Aorta (tissue), 5 donors: Measurements from ENCODE around the gene ASPHD1. TPM values are rescaled to one million over a fixed set of nuclear protein-coding genes. Genes with fewer than 3 reads are reported as not detected.
"Not testable (repeated sequence)": the region's sequence is repeated elsewhere in the genome, so short reads cannot be mapped to it uniquely, and the experiment has no call there.

Experiments used
- ATAC-seq: fragments of 200-7000 bp; cut with Tn5 transposase; one replicate; pipeline ENCODE4 v1.9.1; 2022; ENCODE audit warnings: moderate library complexity; ENCODE audit not compliant: low FRiP score
- DNase-seq, 2 donors: peaks; one replicate each; pipeline ENCODE4 v3.0.0-alpha.2; 2020
- H3K27ac ChIP-seq, 2 donors: one replicate each; pipeline ENCODE4 v1.5.1; 2013; ENCODE audit warnings: low read length in 2 of 2, mild to moderate bottlenecking in 2 of 2, moderate library complexity in 2 of 2, control low read depth in 1 of 2, inconsistent platforms in 1 of 2, low read depth in 1 of 2
- H3K27me3 ChIP-seq, 2 donors: one replicate each; pipeline ENCODE4 v1.6.1; 2013; ENCODE audit warnings: control low read depth in 1 of 2, low read length in 1 of 2, mild to moderate bottlenecking in 1 of 2, moderate library complexity in 1 of 2; ENCODE audit not compliant: insufficient read depth in 2 of 2, control insufficient read depth in 1 of 2
- H3K36me3 ChIP-seq, 2 donors: one replicate each; pipeline ENCODE4 v1.6.1; 2013; ENCODE audit warnings: control low read depth in 1 of 2, low read length in 1 of 2, mild to moderate bottlenecking in 1 of 2; ENCODE audit not compliant: insufficient read depth in 2 of 2, control insufficient read depth in 1 of 2
- H3K4me1 ChIP-seq, 2 donors: one replicate each; pipeline ENCODE4 v1.6.1; 2013; ENCODE audit warnings: low read length in 2 of 2, control low read depth in 1 of 2, mild to moderate bottlenecking in 1 of 2, moderate library complexity in 1 of 2; ENCODE audit not compliant: insufficient read depth in 2 of 2, control insufficient read depth in 1 of 2
- H3K4me3 ChIP-seq, 2 donors: one replicate each; pipeline ENCODE4 v1.5.1; 2013; ENCODE audit warnings: low read length in 2 of 2, control low read depth in 1 of 2, mild to moderate bottlenecking in 1 of 2
- H3K9me3 ChIP-seq: one replicate; pipeline ENCODE4 v1.6.1; 2013; ENCODE audit warnings: mild to moderate bottlenecking, low read length; ENCODE audit not compliant: control insufficient read depth
- WGBS, 2 donors: extraction: QIAGEN DNeasy Blood & Tissue Kit; methylation state at CpG; one replicate each; pipeline ENCODE4 v1.1.7; 2013; 5-methylcytosine and 5-hydroxymethylcytosine counted together
- intact Hi-C, 2 donors: fragments of 100-400 bp; cut with DNase I; formaldehyde crosslinking; loops; one replicate each; pipeline versions ENCODE4 v1.14.2 to v1.15.0; 2022
- polyA plus RNA-seq, 2 donors: library from polyadenylated mRNA; stranded (reverse); fragments of 200-250 nt; gene quantifications; one replicate each; pipeline ENCODE4 v1.2.3, GENCODE V29; 2013
- total RNA-seq, 2 donors: library from RNA; stranded (reverse); fragmentation: NEBNext Ultra II Directional; extraction: Animal tissue kit (Norgen Biotek cat#: 25700); gene quantifications; one replicate each; pipeline ENCODE4 v1.2.1, GENCODE V29; 2021
- donor health status: healthy with polysubstance abuse.
- donor health status: Bipolar disorder and iron deficiency.
- donor health status: DM: no; HTN: no; CAD: no.
- donor health status: DM: no; HTN: no; CAD: no.
- donor health status: DM: yes; HTN: yes; CAD: no.

The ASPHD1 gene
- total and polyA plus RNA-seq, 4 donors, result 0.39 to 0.48 (median 0.46) TPM; not detected in 1

DNA sequence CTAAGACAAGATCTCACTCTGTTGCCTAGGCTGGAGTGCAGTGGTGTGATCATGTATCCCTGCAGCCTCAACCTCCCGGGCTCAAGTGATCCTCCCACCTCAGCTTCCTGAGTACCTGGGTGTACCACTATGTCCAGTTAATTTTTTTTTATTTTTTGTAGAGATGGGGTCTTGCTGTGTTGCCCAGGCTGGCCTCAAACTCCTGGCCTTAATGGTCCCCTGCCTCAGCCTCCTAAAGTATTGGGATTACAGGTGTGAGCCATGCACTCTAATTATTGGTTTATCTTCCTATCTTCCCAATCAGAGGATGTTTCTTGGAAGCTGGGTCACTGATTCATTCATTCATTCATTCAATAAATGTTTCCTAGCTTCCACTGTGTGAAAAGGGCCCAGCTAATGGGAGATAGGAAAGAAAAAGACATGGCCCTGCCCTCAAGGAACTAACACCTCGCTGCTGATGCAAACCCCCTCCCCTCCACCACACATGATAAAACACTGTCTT, 8.5 kb downstream of the ASPHD1 start:
- Histone ChIP-seq H3K36me3 (no peaks in the 10 kb centered on the region), H3K27ac (no peak overlapping the region), H3K4me1 (no peaks in the 10 kb centered on the region), H3K9me3 (no peaks in the 10 kb centered on the region), H3K4me3 (no peak overlapping the region), H3K27me3 (no peaks in the 10 kb centered on the region)
- intact Hi-C loops, result no loop called here
- WGBS, 2 donors, result 85 to 92% methylated on average over 2 of the region's 2 CpGs
- ATAC-seq, result no peak
- peak in 1 of 2 donors; percentile 9 for DNase-seq

DNA sequence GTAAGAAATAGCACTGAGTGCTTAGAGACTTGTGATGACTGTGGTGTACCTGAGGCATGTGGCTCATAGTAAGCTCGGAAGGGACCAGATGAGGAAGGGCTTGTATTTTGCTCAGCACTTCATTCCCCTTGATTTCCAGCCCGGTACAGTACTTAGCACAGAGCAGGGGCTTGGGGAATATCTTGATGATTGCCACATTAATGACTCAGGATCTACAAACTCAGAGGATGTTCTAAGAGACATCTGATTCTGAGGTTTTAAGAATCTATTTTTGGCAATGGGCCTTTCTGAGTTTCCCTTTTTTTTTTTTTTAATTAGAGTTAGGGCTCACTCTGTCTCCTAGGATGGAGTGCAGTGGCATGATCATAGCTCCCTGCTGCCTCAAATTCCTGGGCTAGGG, 9.1 kb downstream of the ASPHD1 start:
- peak in 1 of 2 donors; percentile 2 for DNase-seq
- H3K4me1 ChIP-seq, result no peaks in the 10 kb centered on the region
- H3K9me3 ChIP-seq, result no peaks in the 10 kb centered on the region
- H3K4me3 ChIP-seq, result no peak overlapping the region
- no peak overlapping the region for H3K27ac ChIP-seq
- intact Hi-C loops, result no loop called here
- ATAC-seq, result no peak
- WGBS, 2 donors, result 80 to 82% methylated on average over 2 of the region's 2 CpGs
- no peaks in the 10 kb centered on the region for H3K27me3 ChIP-seq
- no peaks in the 10 kb centered on the region for H3K36me3 ChIP-seq

DNA sequence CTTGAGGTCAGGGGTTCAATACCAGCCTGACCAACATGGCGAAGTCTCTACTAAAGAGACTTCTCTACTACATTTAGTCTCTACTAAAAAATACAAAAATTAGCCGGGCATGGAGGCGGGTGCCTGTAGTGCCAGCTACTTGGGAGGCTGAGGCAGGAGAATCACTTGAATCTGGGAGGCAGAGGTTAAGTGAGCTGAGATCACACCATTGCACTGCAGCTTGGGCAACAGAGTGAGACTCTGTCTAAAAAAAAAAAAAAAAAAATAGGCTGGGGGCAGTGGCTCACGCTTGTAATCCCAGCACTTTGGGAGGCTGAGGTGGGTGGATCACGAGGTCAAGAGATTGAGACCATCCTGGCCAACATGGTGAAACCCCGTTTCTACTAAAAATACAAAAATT, 9.6 kb downstream of the ASPHD1 start:
- DNase-seq, H3K4me3 ChIP-seq, H3K9me3 ChIP-seq, ATAC-seq, H3K27me3 ChIP-seq, H3K27ac ChIP-seq, H3K4me1 ChIP-seq, intact Hi-C loops, H3K36me3 ChIP-seq: not testable (repeated sequence)
- WGBS, 2 donors, result 80 to 96% methylated on average over 6 of the region's 6 CpGs

DNA sequence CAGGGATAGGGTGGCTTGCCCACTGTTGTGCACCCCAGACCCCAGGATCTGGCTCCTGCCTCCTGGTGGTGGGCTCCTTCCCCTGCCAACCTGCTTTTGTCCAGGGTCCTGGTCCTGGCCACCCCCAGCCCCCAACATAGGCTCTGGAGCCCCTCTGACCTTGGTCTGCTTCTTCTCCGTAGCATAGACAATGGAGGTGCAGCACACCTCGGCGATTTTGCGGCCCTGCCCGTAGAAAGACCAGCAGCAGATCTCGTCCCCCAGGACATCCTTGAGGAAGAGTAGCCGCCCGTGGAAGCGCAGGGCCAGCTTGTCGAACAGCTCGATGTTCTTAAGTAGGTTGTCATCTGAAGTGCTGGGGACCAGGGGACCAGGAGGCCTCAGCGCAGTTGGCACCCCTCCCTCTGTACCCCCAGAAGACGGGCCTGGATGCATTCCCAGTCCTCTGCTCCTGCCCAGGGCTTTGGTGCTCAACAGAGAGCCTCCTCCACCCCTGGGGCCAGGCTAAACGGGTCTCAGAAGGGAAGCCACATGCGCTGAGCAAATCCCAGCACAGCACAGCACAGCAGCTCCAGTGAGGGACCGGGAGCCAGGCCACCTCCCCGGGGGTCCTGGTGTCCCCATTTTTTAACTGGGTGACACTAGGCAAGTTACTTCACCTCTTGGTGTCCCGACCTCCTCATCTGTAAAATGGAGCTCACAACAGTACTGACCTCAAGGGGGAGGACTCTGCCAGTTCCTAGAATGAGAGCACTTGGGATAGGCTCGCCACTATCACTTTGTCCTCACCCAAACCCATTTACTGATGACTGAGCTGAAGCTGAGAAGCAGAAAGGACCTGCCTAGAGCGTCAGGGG, 10.8 kb downstream of the ASPHD1 start:
- ATAC-seq (no peak), DNase-seq (peak in 1 of 2 donors; percentile 68)
- intact Hi-C loops, result no loop called here
- H3K4me1 ChIP-seq, result no peaks in the 10 kb centered on the region
- no peaks in the 10 kb centered on the region for H3K27me3 ChIP-seq
- H3K4me3 ChIP-seq, result no peak overlapping the region
- WGBS, 2 donors, result 87 to 88% methylated on average over 20 of the region's 20 CpGs
- H3K9me3 ChIP-seq, result no peaks in the 10 kb centered on the region
- no peak overlapping the region for H3K27ac ChIP-seq
- no peaks in the 10 kb centered on the region for H3K36me3 ChIP-seq

DNA sequence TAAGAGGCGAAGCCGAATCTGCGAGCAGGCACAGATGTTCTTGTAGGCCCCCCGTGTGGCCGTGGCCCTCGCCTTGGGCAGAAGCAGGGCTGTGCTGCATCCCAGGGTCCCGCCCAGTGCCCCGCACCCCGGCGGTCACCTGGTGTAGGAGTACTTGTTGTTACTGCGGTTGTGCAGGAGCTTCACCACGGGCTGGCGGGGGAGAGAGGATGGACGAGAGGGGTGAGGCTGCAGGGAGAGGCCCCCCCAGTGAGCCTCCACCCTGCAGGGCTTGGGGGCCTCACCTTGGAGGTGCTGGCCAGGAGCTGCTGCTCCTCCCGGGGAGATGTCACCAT, 11.4 kb downstream of the ASPHD1 start:
- no peak overlapping the region for H3K27ac ChIP-seq
- ATAC-seq, result no peak

DNA sequence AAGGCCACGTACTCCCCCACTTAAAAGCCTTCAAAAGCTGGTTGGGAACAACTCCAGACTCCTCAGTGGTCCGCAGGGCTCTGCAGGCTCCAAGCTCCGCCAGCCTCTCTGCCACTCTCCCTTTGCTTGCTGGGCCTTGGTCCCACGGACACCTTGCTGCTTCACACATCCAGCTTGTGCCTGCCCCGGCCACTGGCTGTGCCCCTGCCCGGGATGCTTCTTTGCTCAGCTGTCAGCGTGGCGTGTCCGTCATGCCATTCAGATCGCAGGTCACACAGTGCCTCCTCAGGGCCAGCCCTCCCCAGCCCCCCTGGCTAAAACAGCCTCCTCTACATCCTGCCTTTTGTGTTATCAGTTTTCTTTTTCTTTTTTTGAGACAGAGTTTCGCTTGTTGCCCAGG, 11.8 kb downstream of the ASPHD1 start:
- intact Hi-C loops, result no loop called here
- no peaks in the 10 kb centered on the region for H3K9me3 ChIP-seq
- no peak for ATAC-seq
- no peaks in the 10 kb centered on the region for H3K4me1 ChIP-seq
- no peaks in the 10 kb centered on the region for H3K27me3 ChIP-seq
- no peaks in the 10 kb centered on the region for H3K36me3 ChIP-seq
- H3K4me3 ChIP-seq, result no peak overlapping the region
- H3K27ac ChIP-seq, result no peak overlapping the region
- peak in 1 of 2 donors; percentile 66 for DNase-seq
- WGBS, 2 donors, result 70 to 79% methylated on average over 11 of the region's 11 CpGs

More for the DNA sequence above, 11.4 kb downstream of the ASPHD1 start:
- intact Hi-C loops, result no loop called here
- H3K36me3 ChIP-seq, result no peaks in the 10 kb centered on the region
- no peak overlapping the region for H3K4me3 ChIP-seq
- H3K9me3 ChIP-seq, result no peaks in the 10 kb centered on the region
- WGBS, 2 donors, result 72 to 79% methylated on average over 15 of the region's 15 CpGs
- no peaks in the 10 kb centered on the region for H3K4me1 ChIP-seq
- peak in 1 of 2 donors; percentile 64 for DNase-seq
- no peaks in the 10 kb centered on the region for H3K27me3 ChIP-seq

DNA sequence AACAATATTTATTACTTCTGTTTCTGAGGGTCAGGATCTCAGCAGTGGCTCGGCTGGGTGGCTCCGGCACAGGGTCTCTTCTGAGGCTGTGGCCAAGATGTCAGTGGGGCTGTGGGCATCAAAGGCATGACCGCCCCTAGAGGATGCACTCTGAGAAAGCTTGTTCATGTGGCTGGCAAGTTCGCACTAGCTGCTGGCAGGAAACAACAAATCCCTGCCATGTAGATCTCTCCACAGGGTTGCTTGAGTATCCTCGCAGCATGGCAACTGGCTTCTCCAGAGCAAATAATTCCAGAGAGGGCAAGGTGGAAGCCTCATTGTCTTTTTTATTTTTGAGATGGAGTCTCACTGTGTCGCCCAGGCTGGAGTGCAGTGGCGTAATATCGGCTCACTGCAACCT, 13.2 kb downstream of the ASPHD1 start:
- DNase-seq, result peak in 1 of 2 donors; percentile 43
- WGBS, 2 donors, result 95 to 97% methylated on average over 8 of the region's 8 CpGs

DNA sequence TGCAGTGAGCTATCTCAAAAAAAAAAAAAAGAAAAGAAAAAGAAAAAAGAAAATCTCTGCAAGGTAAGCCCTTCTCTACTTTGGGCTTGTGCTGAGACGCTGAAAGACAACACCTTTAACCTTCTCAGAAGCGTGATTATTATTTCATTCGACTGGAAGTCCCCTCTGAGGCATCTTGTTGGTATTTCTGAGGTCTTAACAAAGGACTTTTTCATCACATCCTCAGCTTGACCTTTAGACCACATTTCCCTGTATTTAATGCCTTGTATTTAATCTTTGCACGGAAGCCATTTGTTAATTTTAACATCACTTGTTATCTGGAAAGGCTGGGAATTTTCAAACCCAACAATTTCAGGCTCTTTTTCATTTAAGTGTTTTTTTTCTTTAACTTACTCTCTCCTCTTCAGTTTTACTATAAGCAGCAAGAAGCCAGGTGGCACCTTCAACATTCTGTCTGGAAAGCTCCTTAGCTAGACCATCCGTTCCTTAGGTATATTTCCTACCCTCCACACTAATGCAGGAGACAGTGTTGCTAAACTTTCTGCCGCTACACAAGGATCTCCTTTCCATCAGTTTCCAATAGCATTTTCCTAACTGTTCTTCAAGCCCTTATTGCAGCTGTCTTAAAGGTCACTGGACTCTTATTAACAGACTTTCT, 15.4 kb downstream of the ASPHD1 start:
- no peaks in the 10 kb centered on the region for H3K9me3 ChIP-seq
- intact Hi-C loops, result loop anchor here in 1 of 2 donors (5.0 kb wide), 1 partner anchor 97 kb away; the partner anchor contains the start of gene DOC2A
- peaks cover 0 to 2% of the 10 kb centered on the region in 2 donors for H3K36me3 ChIP-seq
- DNase-seq, result no peak
- no peaks in the 10 kb centered on the region for H3K4me1 ChIP-seq
- 87 to 90% methylated on average over 6 of the region's 6 CpGs for WGBS, 2 donors
- H3K27me3 ChIP-seq, result no peaks in the 10 kb centered on the region
- no peak overlapping the region for H3K4me3 ChIP-seq
- no peak overlapping the region for H3K27ac ChIP-seq
- no peak for ATAC-seq

More for the DNA sequence above, 13.2 kb downstream of the ASPHD1 start:
- Histone ChIP-seq H3K9me3 (no peaks in the 10 kb centered on the region), H3K27ac (no peak overlapping the region), H3K4me1 (no peaks in the 10 kb centered on the region), H3K36me3 (no peaks in the 10 kb centered on the region), H3K4me3 (no peak overlapping the region), H3K27me3 (no peaks in the 10 kb centered on the region)
- no peak for ATAC-seq
- intact Hi-C loops, result no loop called here
